Measurements from ENCODE around the gene CSF1R. TPM values are rescaled to one million over a fixed set of nuclear protein-coding genes. Genes with fewer than 3 reads are reported as not detected.
A peak's percentile ranks its signal among the peaks of the same experiment; 100 is the strongest.

The CSF1R gene
- total RNA-seq, 8 experiments from 2014 or later: 0.16 to 0.94 (median 0.53) TPM

GRCh38 chr5:150061538-150061995, 24.8 kb downstream of the CSF1R start:
- peaks cover 2% of the 10 kb centered on the region in 2 donors for H3K4me1 ChIP-seq (replicated peaks in 1 of 2)
- in situ Hi-C loops (cut with MboI; ENCODE audit: low pct_unique_long_range_greater_than_20kb in 2 of 9, low sequenced_read_pairs in 9 of 9, unreplicated experiment in 9 of 9): no loop called here
- no peak for ATAC-seq (replicated peaks in 6 of 8)
- H3K27ac ChIP-seq: no peak overlapping the region
- WGBS, 10 experiments: 71 to 100% (median 90%) methylated on average over 1 to 4 of the region's 12 CpGs; no CpG with 5 or more reads in 5 of the 10 experiments
- H3K4me3 ChIP-seq: no peak overlapping the region

DNA sequence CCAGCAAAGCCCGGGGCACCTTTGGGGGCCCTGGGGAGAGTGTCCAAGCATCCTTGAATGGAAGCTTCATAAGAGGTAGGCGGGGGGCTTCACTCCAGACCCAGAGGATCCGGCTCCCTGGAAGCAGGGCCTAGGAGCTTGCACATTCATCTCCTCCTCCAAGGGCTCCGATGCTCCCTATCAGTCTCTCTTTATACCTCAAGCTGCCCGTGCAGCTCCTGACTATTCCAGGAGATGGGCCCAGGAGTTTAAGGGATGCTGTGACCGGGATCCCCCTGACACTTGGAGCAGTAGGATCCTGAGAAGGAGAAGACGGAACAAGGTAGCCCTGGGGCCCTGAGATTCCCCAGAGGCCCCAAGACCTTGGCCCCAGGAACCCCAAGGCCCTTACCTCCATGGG, 25.9 kb downstream of the CSF1R start:
- Histone ChIP-seq H3K4me3 (no peak overlapping the region), H3K4me1 (replicated peaks in 1 of 2) (peaks cover 2% of the 10 kb centered on the region in 2 donors), H3K27ac (no peak overlapping the region)
- no peak for ATAC-seq (replicated peaks in 6 of 8)
- in situ Hi-C loops (cut with MboI; ENCODE audit: low pct_unique_long_range_greater_than_20kb in 2 of 9, low sequenced_read_pairs in 9 of 9, unreplicated experiment in 9 of 9): no loop called here
- WGBS, 10 experiments: 38 to 92% (median 82%) methylated on average over 1 to 6 of the region's 7 CpGs; no CpG with 5 or more reads in 2 of the 10 experiments

DNA sequence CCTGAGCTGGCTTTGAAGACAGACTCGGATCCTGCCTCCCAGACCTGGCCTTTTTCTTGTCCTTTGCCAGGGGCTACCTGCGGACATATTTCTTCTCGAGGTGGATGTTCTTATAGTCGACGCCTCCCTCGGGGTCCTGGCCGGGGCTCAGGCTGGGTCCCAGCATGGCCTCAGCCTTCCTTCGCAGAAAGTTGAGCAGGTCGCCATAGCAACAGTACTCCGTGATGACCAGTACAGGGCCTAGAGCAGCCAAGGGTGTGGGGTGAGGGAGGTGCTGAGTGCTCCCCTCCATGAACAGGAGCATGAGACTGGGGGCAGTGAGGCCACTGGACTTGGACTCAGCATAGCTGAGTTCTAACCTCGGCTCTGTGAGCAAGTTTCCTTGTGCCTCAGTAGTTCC, 26.7 kb downstream of the CSF1R start:
- Histone ChIP-seq H3K4me3 (no peak overlapping the region), H3K27ac (no peak overlapping the region), H3K4me1 (replicated peaks in 1 of 2) (peaks cover 2% of the 10 kb centered on the region in 2 donors)
- WGBS, 10 experiments: 30 to 100% (median 80%) methylated on average over 1 to 10 of the region's 11 CpGs; no CpG with 5 or more reads in 5 of the 10 experiments
- ATAC-seq (replicated peaks in 6 of 8): peak in 2 of 8 experiments; percentile 8 to 28
- in situ Hi-C loops (cut with MboI; ENCODE audit: low pct_unique_long_range_greater_than_20kb in 2 of 9, low sequenced_read_pairs in 9 of 9, unreplicated experiment in 9 of 9): no loop called here

GRCh38 chr5:150058480-150059126, 27.8 kb downstream of the CSF1R start:
- WGBS, 10 experiments: 50 to 100% (median 83%) methylated on average over 2 to 4 of the region's 6 CpGs; no CpG with 5 or more reads in 4 of the 10 experiments
- ATAC-seq (replicated peaks in 6 of 8): peak in 5 of 8 experiments; percentile 33 to 74 (median 62)

DNA sequence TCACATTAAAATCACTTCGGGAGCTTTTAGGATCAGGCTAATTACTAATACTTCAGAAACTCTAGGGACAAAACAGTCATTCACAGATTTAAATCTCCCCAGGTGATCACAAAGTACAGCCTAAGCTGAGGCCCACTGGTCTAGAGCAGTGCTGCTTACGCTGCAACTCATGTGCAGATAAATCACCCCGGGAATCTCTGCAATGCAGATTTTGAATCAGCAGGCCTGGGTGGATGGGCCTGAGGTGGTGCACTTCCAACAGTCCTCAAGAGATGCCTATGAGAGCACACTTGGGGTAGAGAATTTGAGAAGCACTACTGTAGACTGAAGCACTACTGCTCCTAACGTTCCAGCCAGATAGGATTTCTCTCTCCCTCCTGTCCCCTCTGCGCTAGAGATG, 28.4 kb downstream of the CSF1R start:
- WGBS, 10 experiments: 29 to 100% (median 45%) methylated on average over 1 to 3 of the region's 5 CpGs; no CpG with 5 or more reads in 4 of the 10 experiments
- Histone ChIP-seq H3K27ac (peak overlapping the region in 1 of 2 donors; percentile 10), H3K4me3 (no peak overlapping the region), H3K4me1 (replicated peaks in 1 of 2) (peaks cover 2% of the 10 kb centered on the region in 2 donors)
- in situ Hi-C loops (cut with MboI; ENCODE audit: low pct_unique_long_range_greater_than_20kb in 2 of 9, low sequenced_read_pairs in 9 of 9, unreplicated experiment in 9 of 9): no loop called here
- peak in 6 of 8 experiments; percentile 45 to 79 (median 63) for ATAC-seq (replicated peaks in 6 of 8)

More at GRCh38 chr5:150058480-150059126, 27.8 kb downstream of the CSF1R start:
- Histone ChIP-seq H3K4me1 (replicated peaks in 1 of 2) (peaks cover 2% of the 10 kb centered on the region in 2 donors), H3K4me3 (no peak overlapping the region), H3K27ac (no peak overlapping the region)
- in situ Hi-C loops (cut with MboI; ENCODE audit: low pct_unique_long_range_greater_than_20kb in 2 of 9, low sequenced_read_pairs in 9 of 9, unreplicated experiment in 9 of 9): no loop called here

DNA sequence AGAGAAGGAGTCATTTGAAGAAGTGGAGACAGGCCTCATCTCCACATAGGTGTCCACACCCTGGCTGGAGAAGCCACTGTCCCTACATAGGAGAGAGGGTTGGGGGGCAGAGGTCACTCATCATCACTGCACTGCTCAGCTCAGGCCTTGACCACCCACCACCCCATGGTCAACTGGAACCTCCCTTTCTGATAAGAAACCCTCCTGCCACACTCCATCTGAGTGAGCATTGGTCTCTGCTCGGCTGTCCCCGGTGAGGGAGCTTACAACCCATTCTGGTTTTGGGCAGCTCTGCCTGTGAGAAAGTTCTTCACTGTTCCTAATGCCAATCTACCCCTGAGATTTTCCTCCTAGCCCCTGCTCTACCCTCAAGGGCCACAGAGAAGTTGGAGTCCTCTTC, 28.8 kb downstream of the CSF1R start:
- ATAC-seq (replicated peaks in 6 of 8): peak in 2 of 8 experiments; percentile 4 to 5
- no peak overlapping the region for H3K4me3 ChIP-seq

GRCh38 chr5:150057052-150057451, 29.3 kb downstream of the CSF1R start:
- H3K27ac ChIP-seq: no peak overlapping the region
- 20 to 100% (median 73%) methylated on average over 1 to 3 of the region's 8 CpGs; no CpG with 5 or more reads in 6 of the 10 experiments for WGBS, 10 experiments
- H3K4me3 ChIP-seq: no peak overlapping the region
- in situ Hi-C loops (cut with MboI; ENCODE audit: low pct_unique_long_range_greater_than_20kb in 2 of 9, low sequenced_read_pairs in 9 of 9, unreplicated experiment in 9 of 9): no loop called here
- ATAC-seq (replicated peaks in 6 of 8): peak in 1 of 8 experiments; percentile 6
- peaks cover 2% of the 10 kb centered on the region in 2 donors for H3K4me1 ChIP-seq (replicated peaks in 1 of 2)

More for the DNA sequence above, 28.8 kb downstream of the CSF1R start:
- H3K4me1 ChIP-seq (replicated peaks in 1 of 2): peaks cover 2% of the 10 kb centered on the region in 2 donors
- WGBS, 10 experiments: 82% methylated on average over 2 of the region's 2 CpGs; no CpG with 5 or more reads in 9 of the 10 experiments
- in situ Hi-C loops (cut with MboI; ENCODE audit: low pct_unique_long_range_greater_than_20kb in 2 of 9, low sequenced_read_pairs in 9 of 9, unreplicated experiment in 9 of 9): no loop called here
- no peak overlapping the region for H3K27ac ChIP-seq

- peaks cover 2% of the 10 kb centered on the region in 2 donors for H3K4me1 ChIP-seq (replicated peaks in 1 of 2)
- WGBS, 10 experiments: 80 to 100% (median 100%) methylated on average over 1 to 5 of the region's 9 CpGs; no CpG with 5 or more reads in 7 of the 10 experiments
- peak in 1 of 8 experiments; percentile 7 for ATAC-seq (replicated peaks in 6 of 8)
- H3K4me3 ChIP-seq: no peak overlapping the region
- in situ Hi-C loops (cut with MboI; ENCODE audit: low pct_unique_long_range_greater_than_20kb in 2 of 9, low sequenced_read_pairs in 9 of 9, unreplicated experiment in 9 of 9): no loop called here
- no peak overlapping the region for H3K27ac ChIP-seq
Observed at GRCh38 chr5:150056075-150056443, 30.3 kb downstream of the CSF1R start.

GRCh38 chr5:150055326-150056074, 30.9 kb downstream of the CSF1R start:
- Histone ChIP-seq H3K4me1 (replicated peaks in 1 of 2) (peaks cover 2% of the 10 kb centered on the region in 2 donors), H3K27ac (no peak overlapping the region), H3K4me3 (no peak overlapping the region)
- WGBS, 10 experiments: 80 to 100% (median 85%) methylated on average over 1 to 7 of the region's 14 CpGs; no CpG with 5 or more reads in 4 of the 10 experiments
- in situ Hi-C loops (cut with MboI; ENCODE audit: low pct_unique_long_range_greater_than_20kb in 2 of 9, low sequenced_read_pairs in 9 of 9, unreplicated experiment in 9 of 9): no loop called here
- peak in 2 of 8 experiments; percentile 10 to 15 for ATAC-seq (replicated peaks in 6 of 8)

DNA sequence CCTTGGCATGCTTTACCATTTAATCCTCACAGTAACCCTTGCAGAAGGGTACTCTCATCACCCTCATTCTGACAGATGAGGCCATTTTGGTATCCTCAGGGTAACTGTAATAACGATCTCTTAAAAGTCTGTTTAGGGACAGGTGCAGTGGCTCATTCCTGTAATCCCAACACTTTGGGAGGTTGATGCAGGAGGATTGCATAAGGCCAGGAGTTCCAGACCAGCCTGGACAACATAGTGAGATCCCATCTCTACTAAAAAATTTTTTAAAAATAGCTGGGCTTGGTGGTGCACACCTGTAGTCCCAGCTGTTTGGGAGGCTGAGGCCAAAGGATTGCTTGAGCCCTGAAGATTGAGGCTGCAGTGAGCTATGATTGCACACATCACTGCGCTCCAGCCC, 31.8 kb downstream of the CSF1R start:
- WGBS, 10 experiments: 90 to 100% (median 100%) methylated on average over 1 to 2 of the region's 2 CpGs; no CpG with 5 or more reads in 5 of the 10 experiments
- H3K27ac ChIP-seq: no peak overlapping the region
- in situ Hi-C loops (cut with MboI; ENCODE audit: low pct_unique_long_range_greater_than_20kb in 2 of 9, low sequenced_read_pairs in 9 of 9, unreplicated experiment in 9 of 9): no loop called here
- peaks cover 2% of the 10 kb centered on the region in 2 donors for H3K4me1 ChIP-seq (replicated peaks in 1 of 2)
- no peak overlapping the region for H3K4me3 ChIP-seq
- ATAC-seq (replicated peaks in 6 of 8): no peak

DNA sequence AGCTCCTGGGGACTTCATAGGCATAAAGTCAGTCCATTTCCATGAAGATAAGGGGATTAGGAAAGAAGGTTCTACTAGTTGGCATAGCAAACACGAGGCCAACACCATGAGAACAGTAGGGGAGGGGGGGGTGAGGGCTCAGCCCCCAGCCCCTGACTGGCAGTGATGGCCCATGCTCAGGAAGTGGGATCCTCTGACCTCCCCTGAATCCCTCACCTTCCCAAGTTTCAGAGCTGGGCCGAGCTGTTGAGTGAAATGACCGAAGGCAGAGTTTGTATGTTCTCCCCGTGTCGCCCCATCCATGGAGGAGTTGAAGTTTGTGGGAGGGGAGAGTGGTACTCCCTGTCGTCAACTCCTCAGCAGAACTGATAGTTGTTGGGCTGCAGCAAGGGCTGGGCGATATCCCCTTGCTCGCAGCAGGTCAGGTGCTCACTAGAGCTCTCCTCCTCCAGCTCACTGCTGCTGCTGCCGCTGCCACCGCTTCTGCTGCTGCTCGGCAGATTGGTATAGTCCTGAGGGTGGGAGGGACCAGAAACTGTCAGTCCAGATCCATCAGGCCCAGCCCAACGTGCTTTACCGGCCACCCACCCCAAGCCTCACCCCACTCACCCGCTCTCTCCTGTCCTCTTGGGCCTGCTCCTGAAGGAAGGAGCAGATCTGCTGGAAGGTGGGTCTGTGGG, 32.5 kb downstream of the CSF1R start:
- in situ Hi-C loops (cut with MboI; ENCODE audit: low pct_unique_long_range_greater_than_20kb in 2 of 9, low sequenced_read_pairs in 9 of 9, unreplicated experiment in 9 of 9): no loop called here
- 57 to 100% (median 93%) methylated on average over 1 to 5 of the region's 14 CpGs; no CpG with 5 or more reads in 3 of the 10 experiments for WGBS, 10 experiments
- no peak overlapping the region for H3K27ac ChIP-seq
- H3K4me3 ChIP-seq: no peak overlapping the region
- no peak for ATAC-seq (replicated peaks in 6 of 8)
- H3K4me1 ChIP-seq (replicated peaks in 1 of 2): peaks cover 2% of the 10 kb centered on the region in 2 donors

DNA sequence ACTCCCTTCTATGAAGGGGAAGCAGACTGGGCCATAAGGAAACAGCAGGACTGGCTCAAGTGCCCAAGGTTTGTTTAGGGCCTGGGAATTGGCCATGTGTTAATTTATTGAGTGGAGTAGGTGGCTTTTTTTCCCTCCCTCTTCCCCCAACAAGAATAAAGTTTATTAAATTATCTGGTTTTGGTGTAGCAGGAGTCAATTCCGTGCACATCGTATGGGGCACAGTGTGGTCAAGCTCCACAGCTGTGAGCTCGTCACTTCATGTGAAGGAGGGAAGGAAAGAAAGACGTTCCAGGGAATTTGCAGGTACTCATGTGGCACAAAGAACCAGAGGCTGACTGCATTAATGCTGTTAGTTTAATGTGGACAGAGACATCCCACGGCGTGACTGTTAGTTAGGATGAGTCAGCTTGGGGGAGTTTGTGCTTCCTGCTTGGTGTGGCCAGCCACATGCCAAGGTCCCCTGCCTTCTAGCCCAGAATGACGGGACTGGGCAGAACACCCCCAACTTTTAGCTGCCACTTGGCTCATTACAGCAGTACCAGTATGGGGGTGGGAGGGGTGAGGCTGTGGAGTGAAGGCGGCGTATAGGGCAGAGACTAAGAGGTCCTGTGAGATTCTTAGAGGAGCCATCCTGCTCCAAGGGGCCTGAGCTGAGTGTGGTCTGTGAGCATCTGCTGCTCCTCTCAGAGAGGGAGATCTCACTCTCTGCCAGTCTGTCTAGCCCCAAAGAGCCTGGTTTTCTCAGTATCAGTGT, 33.2 kb downstream of the CSF1R start:
- in situ Hi-C loops (cut with MboI; ENCODE audit: low pct_unique_long_range_greater_than_20kb in 2 of 9, low sequenced_read_pairs in 9 of 9, unreplicated experiment in 9 of 9): no loop called here
- no peak overlapping the region for H3K27ac ChIP-seq
- H3K4me1 ChIP-seq (replicated peaks in 1 of 2): peaks cover 1 to 2% of the 10 kb centered on the region in 2 donors
- peak in 2 of 8 experiments; percentile 64 to 65 for ATAC-seq (replicated peaks in 6 of 8)
- 40 to 100% (median 96%) methylated on average over 1 to 8 of the region's 9 CpGs; no CpG with 5 or more reads in 1 of the 10 experiments for WGBS, 10 experiments
- no peak overlapping the region for H3K4me3 ChIP-seq
